Lower leg skin (tissue), 3 donors: ENCODE measurements around the gene AURKA.

ENCODE experiments used
- POLR2A ChIP-seq, 2 donors: fragments of 450-650 bp; IDR thresholded peaks; one replicate each; pipeline ENCODE4 v1.6.1; 2016 to 2017; ENCODE audit warnings: antibody characterized with exemption in 2 of 2, mild to moderate bottlenecking in 1 of 2, moderate library complexity in 1 of 2
- TF ChIP-seq, protein P1 (sequence below), 3 donors: fragments of 450-650 bp; IDR thresholded peaks; one replicate each; pipeline ENCODE4 v1.5.1; 2016; ENCODE audit warnings: antibody characterized with exemption in 3 of 3, mild to moderate bottlenecking in 3 of 3, moderate library complexity in 2 of 3

DNA sequence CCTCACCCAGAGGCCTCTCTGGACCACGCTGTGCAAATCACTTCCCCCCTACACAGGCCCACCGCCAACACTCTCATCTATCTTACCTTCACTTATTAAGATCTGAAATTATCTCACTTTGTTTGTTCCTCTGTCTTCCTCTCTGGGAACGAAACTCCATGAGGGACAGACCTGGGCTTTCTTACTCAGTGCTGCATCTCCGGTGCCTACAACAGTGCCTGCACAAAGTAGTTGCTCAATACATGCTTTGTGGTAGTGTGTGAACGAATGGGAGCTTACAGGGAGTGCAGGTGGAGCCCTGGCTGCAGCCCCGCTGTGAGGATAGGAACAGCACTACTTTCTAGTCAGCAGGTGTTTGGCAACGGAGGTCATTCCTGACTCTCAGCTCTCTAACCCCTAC lies 25.4 kb upstream of the AURKA start:
- TF ChIP-seq POLR2A (IDR thresholded peaks at IDR 0.05), result no peak
- TF ChIP-seq, protein P1, sequence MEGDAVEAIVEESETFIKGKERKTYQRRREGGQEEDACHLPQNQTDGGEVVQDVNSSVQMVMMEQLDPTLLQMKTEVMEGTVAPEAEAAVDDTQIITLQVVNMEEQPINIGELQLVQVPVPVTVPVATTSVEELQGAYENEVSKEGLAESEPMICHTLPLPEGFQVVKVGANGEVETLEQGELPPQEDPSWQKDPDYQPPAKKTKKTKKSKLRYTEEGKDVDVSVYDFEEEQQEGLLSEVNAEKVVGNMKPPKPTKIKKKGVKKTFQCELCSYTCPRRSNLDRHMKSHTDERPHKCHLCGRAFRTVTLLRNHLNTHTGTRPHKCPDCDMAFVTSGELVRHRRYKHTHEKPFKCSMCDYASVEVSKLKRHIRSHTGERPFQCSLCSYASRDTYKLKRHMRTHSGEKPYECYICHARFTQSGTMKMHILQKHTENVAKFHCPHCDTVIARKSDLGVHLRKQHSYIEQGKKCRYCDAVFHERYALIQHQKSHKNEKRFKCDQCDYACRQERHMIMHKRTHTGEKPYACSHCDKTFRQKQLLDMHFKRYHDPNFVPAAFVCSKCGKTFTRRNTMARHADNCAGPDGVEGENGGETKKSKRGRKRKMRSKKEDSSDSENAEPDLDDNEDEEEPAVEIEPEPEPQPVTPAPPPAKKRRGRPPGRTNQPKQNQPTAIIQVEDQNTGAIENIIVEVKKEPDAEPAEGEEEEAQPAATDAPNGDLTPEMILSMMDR (IDR thresholded peaks at IDR 0.05), result no peak
